ENCODE measurements around the gene CTSW. TPM values are rescaled to one million over a fixed set of nuclear protein-coding genes. Genes with fewer than 3 reads are reported as not detected.

Gene CTSW
- polyA plus RNA-seq, 3 donors, result 0.71 to 1.3 (median 0.78) TPM

DNA sequence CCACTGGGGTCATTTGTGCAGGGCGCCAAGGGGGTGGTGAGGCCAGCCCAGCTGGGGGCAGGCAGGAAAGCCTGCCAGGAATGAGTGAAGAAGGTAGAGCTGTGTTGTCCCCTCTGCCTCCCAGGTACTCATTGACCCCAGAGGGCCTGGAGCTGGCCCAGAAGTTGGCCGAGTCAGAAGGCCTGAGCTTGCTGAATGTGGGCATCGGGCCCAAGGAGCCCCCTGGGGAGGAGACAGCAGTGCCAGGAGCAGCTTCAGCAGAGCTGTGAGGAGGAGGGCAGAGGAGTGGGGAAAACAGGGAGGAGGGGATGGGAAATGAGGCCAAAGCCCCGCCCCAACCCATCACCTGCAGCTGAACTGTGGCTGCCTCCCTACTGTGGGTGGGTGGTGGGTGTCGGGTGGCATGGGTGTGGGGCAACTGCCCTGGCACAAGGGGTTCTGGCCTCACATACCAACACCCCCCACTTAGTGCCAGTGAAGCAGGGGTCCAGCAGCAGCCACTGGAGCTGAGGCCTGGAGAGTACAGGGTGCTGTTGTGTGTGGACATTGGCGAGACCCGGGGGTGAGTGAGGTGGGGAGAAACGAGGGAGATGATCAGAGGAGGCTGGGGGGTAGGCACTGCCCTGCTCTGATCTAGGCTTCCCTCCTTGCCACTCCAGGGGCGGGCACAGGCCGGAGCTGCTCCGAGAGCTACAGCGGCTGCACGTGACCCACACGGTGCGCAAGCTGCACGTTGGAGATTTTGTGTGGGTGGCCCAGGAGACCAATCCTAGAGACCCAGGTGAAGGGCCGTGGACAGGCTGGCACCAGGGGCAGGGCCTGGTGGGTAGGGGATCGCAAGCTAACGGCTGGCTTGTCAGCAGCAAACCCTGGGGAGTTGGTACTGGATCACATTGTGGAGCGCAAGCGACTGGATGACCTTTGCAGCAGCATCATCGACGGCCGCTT is 16.4 kb upstream of the CTSW start:
- H3K36me3 Mint-ChIP-seq, result peaks cover 40 to 59% of the 10 kb centered on the region in 2 donors
- H2AFZ ChIP-seq (ENCODE audit: insufficient read depth, low read depth, low read length, poor library complexity, severe bottlenecking), result no peak overlapping the region
- no peak overlapping the region for H3K9ac ChIP-seq (ENCODE audit: insufficient read depth, low read length, poor library complexity, severe bottlenecking)
- TF ChIP-seq CTCF (IDR thresholded peaks at IDR 0.05), result no peak
- H3K4me3 ChIP-seq (replicated peaks in 1 of 3; ENCODE audit: low read depth in 2 of 3, low read length in 3 of 3), result no peak overlapping the region
- no peak overlapping the region for H3K4me3 Mint-ChIP-seq
- peak overlapping the region in 1 of 7 donors; percentile 4 for H3K27ac Mint-ChIP-seq
- H3K79me2 ChIP-seq (ENCODE audit: insufficient read depth, low read length), result peaks cover 30% of the 10 kb centered on the region
- H3K27me3 Mint-ChIP-seq (ENCODE audit: low read depth in 3 of 3), result peaks cover 1 to 2% (median 2%) of the 10 kb centered on the region in 3 donors
- no peaks in the 10 kb centered on the region for H3K9me3 ChIP-seq (replicated peaks in 1 of 2; ENCODE audit: control insufficient read depth in 1 of 2, insufficient read depth in 1 of 2, low read length in 2 of 2)
- H3K4me1 ChIP-seq (ENCODE audit: control insufficient read depth in 1 of 2, insufficient read depth in 2 of 2, low read length in 2 of 2), result peaks cover 32 to 45% of the 10 kb centered on the region in 2 donors
- peaks cover 41% of the 10 kb centered on the region for H3K4me1 Mint-ChIP-seq
- no peak overlapping the region for H3K27ac ChIP-seq (ENCODE audit: low read depth in 1 of 2, low read length in 2 of 2)
- peaks cover 48 to 58% of the 10 kb centered on the region in 2 donors for H3K36me3 ChIP-seq (replicated peaks in 1 of 2; ENCODE audit: control insufficient read depth in 1 of 2, insufficient read depth in 2 of 2, low read length in 2 of 2)
- no peaks in the 10 kb centered on the region for H3K27me3 ChIP-seq (ENCODE audit: control insufficient read depth in 2 of 2, insufficient read depth in 2 of 2, low read length in 2 of 2)
- peaks cover 0 to 2% (median 0%) of the 10 kb centered on the region in 7 donors for H3K9me3 Mint-ChIP-seq
- peaks cover 43% of the 10 kb centered on the region for H4K20me1 ChIP-seq (ENCODE audit: insufficient read depth, low read length)
- 97% methylated on average over 22 of the region's 24 CpGs for WGBS (ENCODE audit: insufficient coverage)
- no peak for DNase-seq
- intact Hi-C loops (cut with micrococcal nuclease), result no loop called here
- H3K4me2 ChIP-seq (replicated peaks; ENCODE audit: extremely low read depth, low read length, poor library complexity, severe bottlenecking), result no peak overlapping the region

DNA sequence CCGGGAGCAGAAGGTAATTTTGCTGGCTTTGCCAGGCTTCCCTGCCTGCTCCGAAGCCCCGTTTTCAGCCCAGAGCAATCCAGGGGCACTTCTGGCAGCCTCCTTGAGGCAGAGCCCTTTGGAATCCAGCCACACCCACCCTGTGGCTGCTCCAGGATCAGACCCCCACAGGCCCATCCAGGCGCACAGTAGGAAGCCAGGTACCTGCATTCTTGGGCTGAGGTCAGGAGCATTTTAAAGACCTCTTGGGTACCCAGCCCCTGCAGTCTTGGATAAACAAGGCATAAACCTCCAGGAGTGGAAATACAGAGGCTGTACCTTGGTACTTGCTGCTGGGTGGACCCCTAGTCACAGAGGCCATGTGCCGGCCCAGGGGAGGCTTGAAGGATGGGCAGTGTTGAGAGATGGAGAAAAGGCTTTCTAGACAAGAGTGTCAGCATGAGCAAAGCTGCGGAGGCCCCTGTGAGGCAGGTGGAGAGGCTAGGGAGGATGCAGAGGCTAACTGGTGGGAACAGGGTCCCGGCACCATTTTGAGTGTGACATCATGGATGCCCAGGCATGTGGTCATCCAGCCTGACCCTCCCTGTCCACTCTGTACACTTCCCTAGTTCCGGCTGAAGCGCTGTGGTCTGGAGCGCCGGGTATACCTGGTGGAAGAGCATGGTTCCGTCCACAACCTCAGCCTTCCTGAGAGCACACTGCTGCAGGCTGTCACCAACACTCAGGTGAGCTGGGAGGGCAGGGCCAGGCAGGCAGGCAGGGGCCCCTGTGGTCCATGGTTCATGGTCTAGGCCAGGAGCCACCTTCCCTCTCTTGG is 15.5 kb upstream of the CTSW start:
- Histone ChIP-seq H3K4me1 (ENCODE audit: control insufficient read depth in 1 of 2, insufficient read depth in 2 of 2, low read length in 2 of 2) (peaks cover 24 to 36% of the 10 kb centered on the region in 2 donors), H3K9ac (ENCODE audit: insufficient read depth, low read length, poor library complexity, severe bottlenecking) (no peak overlapping the region), H4K20me1 (ENCODE audit: insufficient read depth, low read length) (peaks cover 43% of the 10 kb centered on the region), H3K4me2 (replicated peaks; ENCODE audit: extremely low read depth, low read length, poor library complexity, severe bottlenecking) (no peak overlapping the region), H3K27ac (ENCODE audit: low read depth in 1 of 2, low read length in 2 of 2) (no peak overlapping the region), H3K9me3 (replicated peaks in 1 of 2; ENCODE audit: control insufficient read depth in 1 of 2, insufficient read depth in 1 of 2, low read length in 2 of 2) (no peaks in the 10 kb centered on the region), H3K4me3 (replicated peaks in 1 of 3; ENCODE audit: low read depth in 2 of 3, low read length in 3 of 3) (no peak overlapping the region), H3K27me3 (ENCODE audit: control insufficient read depth in 2 of 2, insufficient read depth in 2 of 2, low read length in 2 of 2) (no peaks in the 10 kb centered on the region), H3K79me2 (ENCODE audit: insufficient read depth, low read length) (peaks cover 30% of the 10 kb centered on the region), H2AFZ (ENCODE audit: insufficient read depth, low read depth, low read length, poor library complexity, severe bottlenecking) (no peak overlapping the region), H3K36me3 (replicated peaks in 1 of 2; ENCODE audit: control insufficient read depth in 1 of 2, insufficient read depth in 2 of 2, low read length in 2 of 2) (peaks cover 48 to 58% of the 10 kb centered on the region in 2 donors)
- no peak overlapping the region for H3K4me3 Mint-ChIP-seq
- no peak for TF ChIP-seq CTCF (IDR thresholded peaks at IDR 0.05)
- 93% methylated on average over 10 of the region's 12 CpGs for WGBS (ENCODE audit: insufficient coverage)
- no peak overlapping the region for H3K27ac Mint-ChIP-seq
- peaks cover 34% of the 10 kb centered on the region for H3K4me1 Mint-ChIP-seq
- no peaks in the 10 kb centered on the region for H3K9me3 Mint-ChIP-seq
- intact Hi-C loops (cut with micrococcal nuclease), result no loop called here
- peaks cover 0 to 8% (median 3%) of the 10 kb centered on the region in 3 donors for H3K27me3 Mint-ChIP-seq (ENCODE audit: low read depth in 3 of 3)
- peaks cover 40 to 60% of the 10 kb centered on the region in 2 donors for H3K36me3 Mint-ChIP-seq
- DNase-seq, result no peak
